HUES6 (cell line): ENCODE measurements around the gene CSF3.
A peak's percentile ranks its signal among the peaks of the same experiment; 100 is the strongest.

Experiments used
- H3K27ac ChIP-seq: 2 replicates; pipeline ENCODE4 v1.7.0; 2013; ENCODE audit warnings: low read depth, mild to moderate bottlenecking, low read length, inconsistent platforms
- H3K27me3 ChIP-seq: 2 replicates; pipeline ENCODE4 v1.6.1; 2013; ENCODE audit warnings: low read length; ENCODE audit not compliant: control insufficient read depth, insufficient read depth
- H3K36me3 ChIP-seq: 2 replicates; pipeline ENCODE4 v1.6.1; 2013; ENCODE audit warnings: low read length; ENCODE audit not compliant: control insufficient read depth, insufficient read depth
- H3K4me1 ChIP-seq: 2 replicates; pipeline ENCODE4 v1.6.1; 2013; ENCODE audit warnings: low read length; ENCODE audit not compliant: control insufficient read depth, insufficient read depth
- H3K4me3 ChIP-seq: 2 replicates; pipeline ENCODE4 v1.5.1; 2013; ENCODE audit warnings: low read depth, low read length
- H3K9ac ChIP-seq: one replicate; pipeline ENCODE4 v1.6.1; 2013; ENCODE audit warnings: mild to moderate bottlenecking, low read length
- H3K9me3 ChIP-seq: 2 replicates; pipeline ENCODE4 v1.6.1; 2013; ENCODE audit warnings: low read depth, low read length; ENCODE audit not compliant: control insufficient read depth, insufficient read depth

Gene CSF3

GRCh38 chr17:39979016-39979670 lies 36.1 kb upstream of the CSF3 start:
- no peaks in the 10 kb centered on the region for H3K27me3 ChIP-seq
- H3K36me3 ChIP-seq, result peaks cover 7% of the 10 kb centered on the region
- peak overlapping the region; percentile 98; the same call in 1 of the 2 replicates for H3K4me3 ChIP-seq
- no peak overlapping the region for H3K9ac ChIP-seq
- H3K27ac ChIP-seq, result no peak overlapping the region
- no peaks in the 10 kb centered on the region for H3K9me3 ChIP-seq
- peaks cover 16% of the 10 kb centered on the region for H3K4me1 ChIP-seq

GRCh38 chr17:39979893-39980350 lies 35.3 kb upstream of the CSF3 start:
- H3K9me3 ChIP-seq, result no peaks in the 10 kb centered on the region
- H3K36me3 ChIP-seq, result peaks cover 15% of the 10 kb centered on the region
- H3K4me1 ChIP-seq, result peaks cover 16% of the 10 kb centered on the region
- H3K4me3 ChIP-seq, result peak overlapping the region; percentile 98
- H3K9ac ChIP-seq, result peak overlapping the region; percentile 96
- peak overlapping the region; percentile 90 for H3K27ac ChIP-seq
- no peaks in the 10 kb centered on the region for H3K27me3 ChIP-seq

- H3K9ac ChIP-seq, result peak within 1 kb of the TSS; percentile 96
- H3K4me1 ChIP-seq, result peaks cover 16% of the 10 kb centered on the region
- peak within 1 kb of the TSS; percentile 90 for H3K27ac ChIP-seq
- no peaks in the 10 kb centered on the region for H3K27me3 ChIP-seq
- H3K4me3 ChIP-seq, result peak within 1 kb of the TSS; percentile 98
- H3K36me3 ChIP-seq, result peaks cover 21% of the 10 kb centered on the region
- H3K9me3 ChIP-seq, result no peaks in the 10 kb centered on the region
These were observed 34.7 kb upstream of the CSF3 start, which contains the start of gene PSMD3 for GRCh38 chr17:39980351-39981206. Gene PSMD3 (plus strand): TSS chr17:39980807. CDS start chr17:39980971, 164 bp downstream.

GRCh38 chr17:39981207-39981741 lies 34.0 kb upstream of the CSF3 start:
- Histone ChIP-seq H3K27ac (peak overlapping the region; percentile 90), H3K9ac (peak overlapping the region; percentile 96), H3K4me3 (peak overlapping the region; percentile 98), H3K36me3 (peaks cover 28% of the 10 kb centered on the region), H3K4me1 (peaks cover 16% of the 10 kb centered on the region), H3K27me3 (no peaks in the 10 kb centered on the region), H3K9me3 (no peaks in the 10 kb centered on the region)

- peaks cover 34% of the 10 kb centered on the region for H3K36me3 ChIP-seq
These were observed 33.4 kb upstream of the CSF3 start for GRCh38 chr17:39981766-39982375.

GRCh38 chr17:39988206-39988810 lies 26.9 kb upstream of the CSF3 start:
- Histone ChIP-seq H3K4me3 (no peak overlapping the region), H3K9ac (no peak overlapping the region), H3K27me3 (no peaks in the 10 kb centered on the region), H3K4me1 (no peaks in the 10 kb centered on the region), H3K27ac (no peak overlapping the region), H3K36me3 (peaks cover 97% of the 10 kb centered on the region), H3K9me3 (no peaks in the 10 kb centered on the region)

More at GRCh38 chr17:39981766-39982375, 33.4 kb upstream of the CSF3 start:
- peaks cover 16% of the 10 kb centered on the region for H3K4me1 ChIP-seq
- H3K9ac ChIP-seq, result peak overlapping the region; percentile 96
- peak overlapping the region; percentile 98 for H3K4me3 ChIP-seq
- no peak overlapping the region for H3K27ac ChIP-seq
- H3K9me3 ChIP-seq, result no peaks in the 10 kb centered on the region
- no peaks in the 10 kb centered on the region for H3K27me3 ChIP-seq

- no peaks in the 10 kb centered on the region for H3K9me3 ChIP-seq
- H3K9ac ChIP-seq, result no peak overlapping the region
- H3K27ac ChIP-seq, result no peak overlapping the region
- H3K4me1 ChIP-seq, result no peaks in the 10 kb centered on the region
- H3K4me3 ChIP-seq, result no peak overlapping the region
- H3K36me3 ChIP-seq, result peaks cover 89% of the 10 kb centered on the region
- no peaks in the 10 kb centered on the region for H3K27me3 ChIP-seq
These were observed 20.8 kb upstream of the CSF3 start for GRCh38 chr17:39994448-39994847.

- H3K27ac ChIP-seq, result no peak overlapping the region
- H3K4me3 ChIP-seq, result no peak overlapping the region
- no peaks in the 10 kb centered on the region for H3K27me3 ChIP-seq
- no peak overlapping the region for H3K9ac ChIP-seq
- H3K4me1 ChIP-seq, result no peaks in the 10 kb centered on the region
- peaks cover 79% of the 10 kb centered on the region for H3K36me3 ChIP-seq
- no peaks in the 10 kb centered on the region for H3K9me3 ChIP-seq
These were observed 19.8 kb upstream of the CSF3 start for GRCh38 chr17:39995438-39995837.

GRCh38 chr17:39996162-39996561 lies 19.1 kb upstream of the CSF3 start:
- no peak overlapping the region for H3K9ac ChIP-seq
- H3K9me3 ChIP-seq, result no peaks in the 10 kb centered on the region
- peaks cover 72% of the 10 kb centered on the region for H3K36me3 ChIP-seq
- no peak overlapping the region for H3K4me3 ChIP-seq
- H3K4me1 ChIP-seq, result no peaks in the 10 kb centered on the region
- no peak overlapping the region for H3K27ac ChIP-seq
- H3K27me3 ChIP-seq, result no peaks in the 10 kb centered on the region

- peaks cover 66% of the 10 kb centered on the region for H3K36me3 ChIP-seq
- H3K9ac ChIP-seq, result no peak overlapping the region
- H3K27ac ChIP-seq, result no peak overlapping the region
- H3K27me3 ChIP-seq, result no peaks in the 10 kb centered on the region
- H3K4me1 ChIP-seq, result no peaks in the 10 kb centered on the region
- no peaks in the 10 kb centered on the region for H3K9me3 ChIP-seq
- H3K4me3 ChIP-seq, result no peak overlapping the region
These were observed 18.4 kb upstream of the CSF3 start for GRCh38 chr17:39996800-39997199.
